NB4 (cell line): Measurements from ENCODE around the gene NFYA.
"Not testable (repeated sequence)": the region's sequence is repeated elsewhere in the genome, so short reads cannot be mapped to it uniquely, and the experiment has no call there.

Source experiments
- DNase-seq: peaks from one replicate; pipeline ENCODE4 v3.0.0; 2010; ENCODE audit warnings: low read depth
- H3K4me3 ChIP-seq: one replicate; pipeline ENCODE4 v1.5.1; 2011; ENCODE audit warnings: mild to moderate bottlenecking, low read depth, low read length, moderate library complexity
- CTCF ChIP-seq: IDR thresholded peaks from one replicate; pipeline ENCODE4 v1.5.1; 2012; ENCODE audit warnings: low read depth, low read length
- MAX ChIP-seq: IDR thresholded peaks from 2 replicates; pipeline ENCODE4 v1.6.1; 2011; ENCODE audit warnings: low read depth, low read length
- MYC ChIP-seq: IDR thresholded peaks from 2 replicates; pipeline ENCODE4 v1.6.1; 2011; ENCODE audit warnings: low read depth, low read length
- POLR2A ChIP-seq: IDR thresholded peaks from 2 replicates; pipeline ENCODE4 v1.6.1; 2011; ENCODE audit warnings: mild to moderate bottlenecking; ENCODE audit not compliant: insufficient read length; ENCODE audit errors: extremely low read depth

The NFYA gene

GRCh38 chr6:41097467-41098090, 24.8 kb downstream of the NFYA start:
- no peak for DNase-seq
- TF ChIP-seq POLR2A = no peak
- TF ChIP-seq MYC = no peak
- TF ChIP-seq MAX = no peak
- TF ChIP-seq CTCF = no peak
- no peak overlapping the region for H3K4me3 ChIP-seq

GRCh38 chr6:41098366-41098765, 25.6 kb downstream of the NFYA start:
- DNase-seq = no peak
- H3K4me3 ChIP-seq = no peak overlapping the region
- no peak for TF ChIP-seq CTCF

GRCh38 chr6:41100871-41101287, 28.1 kb downstream of the NFYA start:
- no peak overlapping the region for H3K4me3 ChIP-seq
- TF ChIP-seq POLR2A (no peak), MYC (no peak)
- no peak for DNase-seq

GRCh38 chr6:41103847-41104246, 31.1 kb downstream of the NFYA start:
- no peak overlapping the region for H3K4me3 ChIP-seq
- TF ChIP-seq MYC = no peak
- no peak for TF ChIP-seq POLR2A
- TF ChIP-seq MAX = no peak
- no peak for TF ChIP-seq CTCF
- DNase-seq = no peak

GRCh38 chr6:41111017-41111416, 38.2 kb downstream of the NFYA start:
- no peak for DNase-seq
- no peak overlapping the region for H3K4me3 ChIP-seq
- TF ChIP-seq MYC (no peak), MAX (no peak), POLR2A (no peak), CTCF (no peak)

GRCh38 chr6:41115027-41115426, 42.3 kb downstream of the NFYA start:
- not testable (repeated sequence) for DNase-seq, H3K4me3 ChIP-seq

GRCh38 chr6:41119508-41119907, 46.7 kb downstream of the NFYA start:
- no peak for DNase-seq
- TF ChIP-seq CTCF (no peak), POLR2A (no peak), MAX (no peak), MYC (no peak)

More at GRCh38 chr6:41119508-41119907, 46.7 kb downstream of the NFYA start:
- no peak overlapping the region for H3K4me3 ChIP-seq
